GM18499 (cell line): ENCODE measurements around the gene MACROD1.

ENCODE experiments used
- ATAC-seq: cut with Tn5 transposase; IDR thresholded peaks from one replicate; pipeline ENCODE4 v1.9.1; 2021; ENCODE audit warnings: moderate number of reproducible peaks; ENCODE audit not compliant: insufficient read depth, unreplicated experiment

The MACROD1 gene

DNA sequence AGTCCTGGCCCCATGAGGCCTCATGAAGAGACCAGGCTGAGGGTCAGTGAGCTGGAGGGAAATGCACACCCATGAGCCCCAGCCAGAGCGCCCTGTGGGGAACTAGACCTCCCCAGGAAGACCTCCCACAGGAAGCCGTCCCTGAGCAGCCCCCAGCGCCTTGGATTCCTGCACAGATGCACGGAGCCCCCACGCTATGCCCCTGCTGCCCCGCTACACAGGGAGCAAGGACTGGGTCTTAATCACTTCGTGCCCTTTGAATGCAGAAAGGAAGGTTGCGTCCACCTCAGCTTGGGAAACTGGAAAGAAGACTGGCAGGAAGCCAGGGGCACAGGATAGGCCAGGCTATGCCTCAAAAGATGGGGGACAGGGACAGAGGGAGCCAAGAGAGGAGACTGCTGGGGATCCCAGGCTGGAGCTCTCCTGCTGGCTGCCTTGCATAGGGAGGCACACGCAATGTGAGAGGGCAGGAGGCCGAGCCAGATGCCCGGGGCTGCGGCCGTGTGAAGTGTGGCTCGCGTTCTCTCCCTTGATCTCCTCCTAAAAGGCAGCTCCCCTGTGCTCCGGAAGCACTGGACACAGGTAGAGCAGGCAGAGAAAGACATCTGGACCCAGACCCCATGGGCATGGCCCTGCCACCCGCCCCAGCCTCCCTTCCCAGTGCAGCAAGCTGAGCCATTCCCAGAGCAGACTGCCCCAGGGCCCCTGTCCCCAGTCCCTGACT, 32.8 kb downstream of the MACROD1 start:
- no peak for ATAC-seq

DNA sequence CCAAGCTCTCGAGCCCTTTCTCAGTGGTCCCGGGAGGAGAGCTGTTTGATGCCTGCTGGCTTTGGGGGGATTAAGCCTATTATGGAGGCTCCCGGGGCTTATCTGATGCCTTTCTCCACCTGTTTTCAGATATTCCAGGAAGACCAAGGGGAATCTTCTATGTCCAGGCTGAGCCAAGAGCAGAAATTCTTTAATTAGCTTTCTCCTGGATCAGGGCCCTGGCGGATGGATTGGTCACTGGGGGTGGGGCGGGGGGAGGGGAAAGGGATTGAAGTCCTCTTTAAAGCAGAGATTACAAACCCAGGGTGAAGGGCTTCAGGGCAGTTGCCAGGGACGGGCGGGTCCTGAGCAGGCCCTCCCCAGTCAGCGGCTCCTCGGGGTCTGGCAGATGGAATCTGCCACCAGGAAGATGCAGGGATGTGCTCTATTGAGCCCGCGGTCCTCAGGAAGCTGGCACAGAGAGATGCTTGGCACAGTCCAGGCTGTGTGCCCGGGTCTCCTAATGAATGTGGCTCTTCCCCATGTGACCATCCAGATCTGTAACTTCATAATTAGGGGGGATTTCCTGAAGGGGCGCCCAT, 33.6 kb downstream of the MACROD1 start:
- ATAC-seq: no peak

DNA sequence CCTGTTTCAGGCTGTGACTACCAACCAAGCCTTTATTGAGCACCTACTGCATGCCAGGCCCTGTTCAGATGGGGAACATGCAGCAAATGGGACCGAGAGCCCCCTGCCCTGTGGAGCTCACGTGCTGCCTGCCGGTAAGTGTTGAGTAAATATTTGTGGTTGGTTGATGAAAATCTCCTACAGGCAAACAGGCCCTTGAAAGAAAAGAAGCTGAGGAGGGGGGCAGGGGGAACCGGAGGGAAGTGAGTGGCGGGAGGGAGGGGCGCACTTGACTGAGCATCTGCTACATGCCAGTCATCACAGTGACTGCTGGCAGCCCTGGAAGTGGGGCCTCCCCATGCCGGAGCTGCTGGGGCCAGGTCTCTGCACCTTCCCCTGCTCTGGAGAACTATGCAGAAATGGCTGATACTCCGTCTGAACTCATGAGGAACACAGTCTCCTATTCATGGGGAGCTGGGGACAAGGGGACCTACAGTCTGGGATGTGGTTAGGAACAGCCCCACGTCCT, 34.2 kb downstream of the MACROD1 start:
- ATAC-seq: no peak

DNA sequence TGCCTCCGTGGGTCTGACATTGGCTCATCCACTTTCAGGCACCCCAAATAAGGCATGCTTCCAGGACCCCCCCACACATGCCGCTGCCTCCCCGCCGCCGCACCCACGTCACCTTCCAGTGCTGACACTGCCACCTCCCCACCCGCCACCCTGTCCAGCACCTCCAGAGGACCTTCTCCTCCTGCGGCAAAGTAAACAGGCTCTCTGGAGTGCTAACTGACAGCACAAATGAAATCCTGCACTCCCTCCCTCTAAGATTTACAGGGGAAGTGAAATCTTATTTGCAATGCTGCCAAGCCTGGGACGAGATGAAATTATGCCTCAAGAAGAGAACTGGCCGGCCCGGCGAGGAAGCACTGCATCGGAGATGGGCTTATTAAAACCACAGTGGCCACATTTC, 35.3 kb downstream of the MACROD1 start:
- no peak for ATAC-seq

DNA sequence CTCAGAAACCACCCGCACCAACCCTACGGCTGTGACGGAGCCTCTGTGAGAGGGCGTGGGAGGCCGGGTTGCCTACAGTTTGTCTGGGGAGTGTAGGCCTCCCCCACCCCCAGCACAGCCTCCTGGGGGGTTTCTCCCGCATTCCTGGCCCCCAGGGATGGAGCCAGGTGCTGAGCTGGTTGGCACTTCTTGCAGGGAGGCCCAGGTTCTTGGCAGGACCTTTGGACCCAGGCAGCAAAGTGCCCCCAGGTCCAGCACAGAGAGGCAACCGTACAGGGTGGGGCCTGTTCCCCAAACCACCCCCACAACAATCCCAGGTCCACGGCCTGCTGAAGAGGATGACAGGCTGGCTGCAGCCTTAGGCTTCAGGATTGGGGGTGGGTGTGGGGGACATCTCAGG, 36.5 kb downstream of the MACROD1 start:
- no peak for ATAC-seq

DNA sequence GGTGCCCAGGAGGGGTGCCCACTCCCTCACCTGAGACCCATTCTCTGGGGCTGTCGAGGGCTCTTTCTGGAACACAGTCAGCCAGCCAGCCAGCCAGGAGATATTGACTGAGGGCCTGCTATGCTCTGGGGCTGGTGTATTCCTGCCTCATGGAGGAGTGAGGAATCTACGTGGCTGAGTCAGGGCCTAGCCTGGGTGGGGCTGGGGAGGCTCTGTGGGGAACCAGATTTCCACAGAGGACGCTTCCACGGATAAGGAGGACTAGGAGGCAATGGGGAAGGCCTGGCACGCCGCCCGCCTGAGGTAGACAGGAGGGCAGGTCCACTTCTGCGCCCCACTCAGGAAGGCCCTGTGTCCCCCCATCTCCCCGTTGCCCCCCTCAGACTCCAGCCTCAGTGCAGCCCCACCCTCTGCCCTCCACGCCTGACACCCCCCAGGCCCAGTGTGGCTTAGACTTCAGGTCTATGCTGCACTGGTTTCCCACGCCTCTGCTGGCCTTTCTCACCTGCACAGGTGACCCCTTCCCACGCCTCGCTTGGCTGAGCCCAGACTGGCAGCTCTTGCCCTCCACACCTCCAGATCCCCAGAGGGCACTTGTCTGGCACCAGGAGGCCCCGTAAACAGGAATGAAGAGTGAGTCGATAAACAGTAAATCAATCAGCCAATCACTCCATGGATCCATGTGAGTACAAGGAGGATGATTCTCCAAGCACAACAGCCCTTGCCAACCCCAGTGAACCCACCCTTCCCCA, 37.5 kb downstream of the MACROD1 start:
- ATAC-seq: no peak

DNA sequence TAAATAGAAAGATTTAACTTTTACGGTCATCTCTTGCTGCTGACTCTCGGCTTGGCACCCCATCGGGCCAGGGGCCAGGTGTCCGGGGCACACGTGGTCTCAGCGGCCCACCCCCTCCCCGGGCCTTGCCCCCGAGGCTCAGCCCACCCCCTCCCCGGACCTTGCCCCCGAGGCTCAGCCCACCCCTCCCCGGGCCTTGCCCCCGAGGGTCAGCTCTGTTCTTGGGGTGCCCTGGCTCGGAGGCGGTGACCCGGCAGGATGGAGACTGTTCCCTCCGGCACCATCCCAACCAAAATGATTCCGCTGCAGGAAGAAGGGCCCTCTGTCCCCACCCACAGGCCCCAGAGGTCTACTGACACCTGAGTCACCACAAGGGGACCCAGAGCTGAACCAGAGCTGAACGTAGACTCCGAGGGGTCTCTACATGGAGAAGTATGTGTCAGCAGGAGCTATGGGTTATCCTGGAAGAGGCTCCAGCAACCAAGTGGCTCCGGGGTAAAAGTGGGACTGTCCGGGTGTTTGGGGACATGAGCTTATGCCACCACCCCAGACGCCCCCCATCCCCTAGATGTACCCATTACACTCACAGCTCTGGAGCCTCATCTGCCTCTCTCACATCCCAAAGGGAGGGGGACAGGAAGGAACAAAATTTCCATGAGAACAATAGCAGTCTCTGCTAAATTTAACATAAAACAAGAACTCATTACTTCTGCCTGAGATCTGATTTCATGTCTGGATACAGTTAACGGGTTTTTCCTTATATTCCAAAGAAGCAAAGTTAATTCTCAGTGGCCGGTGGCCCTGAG, 38.4 kb downstream of the MACROD1 start:
- no peak for ATAC-seq

DNA sequence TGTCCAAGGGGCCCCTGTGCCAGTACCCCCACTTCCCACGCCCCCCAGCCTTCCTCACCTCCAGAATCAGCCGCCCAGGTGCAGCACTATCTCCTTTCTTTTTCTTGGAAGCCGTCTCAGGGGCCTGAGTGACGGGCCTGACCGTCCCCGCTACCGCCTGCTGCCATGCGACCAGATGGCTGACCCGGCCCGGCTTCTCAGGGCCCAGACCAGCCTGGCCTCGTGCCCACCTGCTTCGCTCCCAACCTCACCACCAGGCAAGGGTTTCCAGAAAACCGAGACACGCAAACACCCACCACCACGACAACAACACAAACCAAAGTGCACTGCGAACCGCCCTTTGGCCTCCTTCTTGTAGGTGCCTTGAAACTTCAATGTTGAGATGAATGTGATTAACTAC, 39.1 kb downstream of the MACROD1 start:
- no peak for ATAC-seq

DNA sequence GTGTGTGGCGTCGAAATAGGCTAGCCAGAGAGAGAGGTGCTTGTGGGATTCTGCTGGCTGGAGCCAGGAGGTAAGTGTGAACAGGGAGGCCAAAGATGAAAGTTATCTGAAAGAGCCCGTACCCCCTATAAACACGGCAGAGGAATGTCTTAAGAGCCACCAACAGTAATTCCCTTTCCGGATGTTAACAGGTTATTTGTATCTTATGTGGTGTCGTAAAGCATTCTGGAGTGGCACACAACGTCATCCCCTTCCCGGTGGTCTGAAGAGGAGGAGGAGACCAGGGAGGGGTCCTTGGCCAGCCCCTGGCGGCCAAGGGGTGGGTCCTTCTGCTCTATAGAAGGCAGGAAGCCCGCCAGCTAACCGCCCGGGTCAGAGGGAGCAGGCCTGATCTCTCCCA, 39.5 kb downstream of the MACROD1 start:
- ATAC-seq: no peak

DNA sequence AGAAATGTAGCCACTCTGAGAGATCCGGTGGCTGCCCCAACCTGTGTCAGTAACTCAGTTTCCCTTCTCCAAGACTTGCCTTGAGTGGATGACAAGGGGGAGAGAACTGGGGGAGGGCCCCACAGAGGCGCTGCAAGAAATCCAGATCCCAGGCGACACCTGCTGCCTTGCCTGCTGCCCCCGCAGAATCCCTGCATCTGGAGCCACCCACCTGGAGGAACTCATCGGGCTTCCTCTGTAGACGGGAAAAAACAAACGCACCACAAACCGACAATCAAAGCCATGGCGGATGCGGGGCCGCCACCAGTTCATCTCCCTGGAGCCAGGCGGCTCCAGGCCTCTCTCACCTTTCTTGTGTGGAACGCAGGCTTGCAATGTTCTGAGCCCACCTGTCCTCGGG, 40.2 kb downstream of the MACROD1 start:
- no peak for ATAC-seq

DNA sequence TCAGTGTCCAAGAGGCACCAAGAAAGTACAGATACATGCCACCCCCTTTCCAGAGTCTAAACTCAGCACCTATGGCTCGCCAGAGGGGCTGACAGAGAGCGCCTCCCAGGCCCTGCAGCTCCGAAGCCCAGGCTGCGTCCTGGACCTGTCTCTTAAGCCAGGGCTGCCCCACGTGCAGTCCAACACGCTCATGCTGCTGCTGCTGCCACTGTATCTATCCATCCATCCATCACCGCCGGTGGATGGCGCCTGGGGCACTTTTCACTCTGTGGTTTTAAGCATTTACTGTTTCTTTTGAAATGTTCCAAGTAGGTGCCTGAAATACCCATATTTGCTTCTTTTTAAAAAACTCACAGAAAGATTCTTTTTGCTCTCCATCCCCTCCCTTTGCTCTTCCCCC, 41.8 kb downstream of the MACROD1 start:
- no peak for ATAC-seq

DNA sequence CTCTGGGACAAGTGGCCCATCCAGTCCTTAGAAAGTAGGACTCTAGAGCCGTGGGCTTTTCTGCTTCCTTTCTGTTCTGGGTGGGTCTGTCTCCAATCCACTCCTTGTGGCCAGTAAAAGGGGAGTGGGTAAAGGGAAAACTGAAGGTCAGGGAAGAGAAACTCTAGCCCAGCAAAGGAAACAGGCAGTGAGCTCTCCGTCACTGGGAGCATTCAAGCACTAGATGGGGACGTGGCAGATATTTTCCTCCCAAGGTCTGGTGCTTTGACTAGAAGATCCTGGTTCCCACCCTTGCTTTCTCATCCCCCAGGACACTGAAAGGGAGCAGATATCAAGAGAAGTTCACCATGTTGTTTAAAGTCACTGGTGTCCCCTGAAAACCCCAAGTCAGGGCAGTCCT, 42.2 kb downstream of the MACROD1 start:
- ATAC-seq: no peak

DNA sequence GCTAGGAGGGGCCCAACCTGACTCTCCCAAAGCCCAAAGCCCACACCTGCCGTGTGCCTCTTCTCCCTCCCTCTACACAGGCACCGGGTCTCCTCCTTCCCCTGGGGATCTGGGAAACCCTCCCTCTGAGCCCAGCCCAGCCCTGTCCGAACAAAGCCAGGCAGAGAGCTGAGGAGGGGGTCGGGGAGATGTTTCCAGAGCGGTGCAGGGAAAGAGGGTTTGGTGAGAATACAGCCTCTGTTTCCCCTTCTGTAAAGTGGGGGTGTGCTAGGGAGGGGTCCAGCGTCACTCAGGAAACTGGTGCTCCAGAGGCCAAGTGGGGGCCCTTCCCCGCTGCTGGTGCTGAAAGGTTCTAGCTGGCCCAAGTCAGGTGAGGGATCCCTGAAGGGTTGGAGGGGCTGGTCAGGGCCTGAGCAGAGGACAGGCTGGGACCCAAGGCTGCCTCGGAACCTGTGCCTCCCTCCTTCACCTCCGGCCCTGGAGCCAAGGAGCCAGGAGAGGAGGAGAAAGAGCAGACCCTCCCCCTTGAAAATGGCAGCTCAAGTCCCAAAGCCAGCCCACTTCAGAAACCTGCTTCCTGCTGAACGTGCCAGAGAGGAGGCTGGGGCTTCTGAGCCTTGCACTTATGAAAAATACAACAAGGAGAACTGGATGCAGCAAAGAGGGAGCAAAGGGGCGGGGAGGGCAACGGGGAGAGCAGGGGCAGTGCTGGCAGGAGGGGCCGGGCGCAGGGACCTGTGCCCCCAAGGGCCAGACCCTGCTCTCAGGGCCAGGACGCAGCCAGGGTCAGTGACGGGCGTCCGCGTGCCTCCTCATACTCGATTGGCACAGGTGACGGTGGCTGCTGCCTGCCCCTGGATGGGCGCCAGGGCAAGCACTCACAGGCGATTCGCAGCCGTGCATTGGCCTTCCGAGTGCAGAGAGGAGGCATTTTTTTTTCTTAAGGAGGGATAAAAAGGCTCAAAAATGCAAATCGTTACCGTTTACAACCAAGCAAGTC, 43.2 kb downstream of the MACROD1 start:
- ATAC-seq: no peak

DNA sequence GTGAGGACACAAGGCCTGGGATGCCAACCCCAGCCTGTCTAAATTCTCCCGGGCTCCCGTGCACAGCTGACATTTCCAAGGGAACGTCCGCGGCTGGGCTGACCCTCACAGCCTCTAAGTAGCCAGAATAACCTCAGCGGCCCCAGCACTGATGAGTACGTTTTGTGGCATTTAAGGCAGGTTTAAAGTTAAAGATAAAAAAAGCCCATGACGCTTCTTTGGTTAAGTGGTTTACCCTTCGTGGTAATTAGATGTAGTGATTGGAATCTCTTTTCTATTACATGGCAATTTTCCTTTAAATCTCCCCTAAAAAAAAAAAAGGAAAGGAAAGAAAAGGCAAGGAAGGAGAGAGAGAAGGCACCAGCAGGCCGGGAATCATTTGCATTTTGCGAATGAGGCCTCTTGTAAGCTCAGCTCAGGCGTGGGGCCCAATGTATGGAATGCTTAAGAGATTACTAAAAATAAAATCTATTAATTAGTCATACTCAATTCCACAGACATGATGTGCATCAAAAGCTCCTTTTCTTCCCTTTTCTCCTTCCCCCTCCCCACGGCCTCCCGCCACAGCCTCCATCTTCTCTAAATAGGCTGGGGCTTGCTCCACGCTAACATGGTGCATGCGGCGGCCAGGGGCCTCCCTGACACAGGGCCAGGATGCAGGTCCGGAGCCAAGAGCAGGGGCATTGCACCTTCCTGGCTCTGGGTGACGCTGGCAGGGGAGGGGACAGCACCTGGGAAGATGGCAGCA, 44.1 kb downstream of the MACROD1 start:
- ATAC-seq: no peak

DNA sequence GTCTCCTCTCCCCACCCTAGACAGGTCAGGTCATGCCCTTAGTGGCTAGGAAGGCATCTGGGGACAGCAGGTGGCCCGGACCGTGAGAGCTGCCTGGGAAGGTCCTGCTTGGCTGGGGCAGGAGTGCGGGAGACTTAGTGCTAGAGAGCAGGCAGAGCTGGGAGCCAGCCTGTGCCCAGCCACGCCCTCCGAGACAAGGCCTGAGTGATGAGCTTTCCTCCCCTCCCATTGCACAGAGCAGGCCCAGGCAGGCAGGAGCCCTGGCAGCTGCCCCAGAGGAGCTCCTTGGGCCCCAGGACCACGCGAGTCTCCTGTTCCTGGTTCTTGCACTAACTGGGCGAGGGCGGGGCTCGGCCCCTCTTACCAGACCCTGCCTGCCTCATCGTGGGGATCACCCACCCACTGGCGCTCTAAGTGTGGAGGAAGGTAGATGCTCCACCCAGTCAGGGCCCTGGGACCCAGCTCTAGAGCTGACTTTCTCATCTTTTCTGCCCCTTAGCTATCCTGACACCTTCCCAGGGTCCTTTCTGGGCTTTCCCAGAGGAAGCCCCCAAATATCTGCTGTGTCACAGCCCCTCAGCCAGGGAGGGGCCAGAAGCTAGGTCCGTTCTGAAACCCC, 44.9 kb downstream of the MACROD1 start:
- no peak for ATAC-seq

DNA sequence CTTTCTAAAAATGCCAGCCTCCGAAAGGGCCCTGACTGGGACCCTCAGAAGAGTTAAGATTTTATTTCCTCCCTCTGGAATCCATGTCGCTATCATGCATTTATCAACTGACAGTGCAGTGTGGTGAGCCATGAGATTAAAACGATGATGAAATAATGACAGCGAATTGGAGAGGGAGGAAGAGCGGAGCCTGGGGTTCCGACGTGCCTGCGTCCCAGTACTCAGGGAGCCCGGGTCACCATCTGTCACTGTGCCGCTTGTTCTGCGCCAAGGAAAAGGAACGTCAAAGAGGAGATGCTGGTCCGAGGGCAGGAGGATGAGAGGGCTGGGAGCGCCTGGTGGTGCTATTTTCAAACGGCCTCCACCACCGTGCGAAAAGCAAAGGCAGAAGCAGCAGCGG, 46.2 kb downstream of the MACROD1 start:
- no peak for ATAC-seq

DNA sequence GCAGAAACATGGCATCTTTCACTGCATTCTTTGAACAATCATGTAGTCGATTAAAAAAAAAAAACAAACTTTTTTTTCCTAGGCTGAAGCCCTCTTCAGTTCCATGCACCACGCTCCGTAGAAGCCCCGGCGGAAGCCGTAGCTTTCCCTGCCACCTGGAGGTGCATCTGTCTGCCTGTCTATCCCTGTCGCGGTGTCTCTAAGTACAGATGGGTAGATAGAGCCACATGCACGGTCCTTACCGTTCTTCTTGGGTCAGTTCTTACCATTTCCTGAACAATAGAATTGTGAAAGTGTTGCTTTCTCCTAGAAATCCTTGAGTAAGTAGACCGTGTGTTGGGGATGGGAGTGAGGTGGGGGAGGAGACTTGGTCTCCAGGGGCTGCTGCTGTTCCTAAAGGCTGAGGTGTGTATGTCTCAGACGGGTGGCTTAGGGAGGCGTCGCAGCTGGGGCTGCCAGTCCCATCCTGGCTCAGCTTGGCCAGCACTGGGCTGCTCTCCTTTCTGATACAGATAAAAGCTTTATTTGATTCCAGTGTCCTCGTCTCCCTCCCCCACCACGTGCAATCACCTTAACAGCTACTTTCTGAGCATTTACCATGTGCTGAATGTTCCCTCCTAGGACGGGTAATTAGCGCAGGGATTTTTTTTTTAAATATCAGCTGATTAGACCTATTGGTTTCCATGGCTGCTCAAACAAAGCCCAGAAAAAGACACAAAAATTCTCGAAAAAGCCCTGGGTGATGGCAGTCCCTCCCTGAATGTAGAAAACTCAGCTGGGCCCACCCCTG, 46.8 kb downstream of the MACROD1 start:
- no peak for ATAC-seq
